AG09309 (cell line): Measurements from ENCODE around the gene CORIN.

Source experiments
- DNase-seq: peaks from one replicate; pipeline ENCODE4 v3.0.0-alpha.2; 2010; ENCODE audit warnings: low read depth
- H3K4me3 ChIP-seq: 2 replicates; pipeline ENCODE4 v1.5.1; 2011; ENCODE audit warnings: mild to moderate bottlenecking, low read depth, low read length, moderate library complexity; ENCODE audit not compliant: control insufficient read depth
- CTCF ChIP-seq: IDR thresholded peaks from 2 replicates; pipeline ENCODE4 v1.5.1; 2011; ENCODE audit warnings: mild to moderate bottlenecking, low read depth, low read length, inconsistent platforms; ENCODE audit not compliant: insufficient read depth, control insufficient read depth; ENCODE audit errors: missing control alignments

CORIN gene

DNA sequence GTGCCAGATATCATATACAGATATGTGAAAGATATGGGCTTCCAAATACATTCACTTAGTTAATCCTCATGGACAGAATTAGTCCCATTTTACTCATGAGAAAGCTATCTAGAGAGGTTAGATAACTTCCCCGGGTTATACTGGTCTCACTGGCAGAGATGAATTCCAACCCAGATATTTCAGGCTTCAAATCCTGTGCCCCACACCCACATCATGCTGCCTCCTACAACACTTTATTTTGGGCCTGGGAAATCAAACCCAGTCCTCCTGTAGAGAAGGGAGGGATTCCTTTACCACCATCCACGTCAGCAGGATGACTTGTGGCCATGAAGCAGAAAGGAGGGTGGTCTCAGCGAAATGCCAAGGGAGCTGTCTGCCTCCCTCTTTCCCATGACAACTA is 239.0 kb downstream of the CORIN start:
- no peak for DNase-seq
- H3K4me3 ChIP-seq, result no peak overlapping the region
- TF ChIP-seq CTCF, result no peak

GRCh38 chr4:47598320-47598719 is 239.5 kb downstream of the CORIN start:
- no peak for DNase-seq
- H3K4me3 ChIP-seq, result no peak overlapping the region
- no peak for TF ChIP-seq CTCF

- no peak for DNase-seq
- TF ChIP-seq CTCF, result no peak
- no peak overlapping the region for H3K4me3 ChIP-seq
Observed at GRCh38 chr4:47597696-47598095, 240.2 kb downstream of the CORIN start.

DNA sequence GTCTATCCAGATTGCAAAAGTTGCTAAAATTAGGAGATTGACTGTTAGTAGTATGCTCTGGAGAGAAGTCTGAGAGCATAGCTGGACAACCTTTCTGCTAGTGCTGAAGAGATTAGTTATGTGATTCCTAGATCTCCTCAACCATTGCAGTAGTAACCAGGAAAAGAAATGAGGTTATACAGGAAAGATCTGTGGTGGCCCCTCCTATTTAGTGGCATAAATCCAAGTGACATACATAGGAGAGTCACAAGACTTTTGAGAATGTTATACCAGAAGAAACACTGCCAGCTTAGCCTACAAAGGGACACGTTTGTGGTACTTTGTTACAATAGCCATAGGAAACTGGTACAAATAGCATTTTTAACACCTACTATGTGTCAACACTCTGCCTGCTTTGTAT is 247.5 kb downstream of the CORIN start:
- no peak overlapping the region for H3K4me3 ChIP-seq
- no peak for DNase-seq
- no peak for TF ChIP-seq CTCF

- H3K4me3 ChIP-seq, result no peak overlapping the region
- no peak for DNase-seq
- TF ChIP-seq CTCF, result no peak
Observed at GRCh38 chr4:47579235-47579634, 258.6 kb downstream of the CORIN start.

DNA sequence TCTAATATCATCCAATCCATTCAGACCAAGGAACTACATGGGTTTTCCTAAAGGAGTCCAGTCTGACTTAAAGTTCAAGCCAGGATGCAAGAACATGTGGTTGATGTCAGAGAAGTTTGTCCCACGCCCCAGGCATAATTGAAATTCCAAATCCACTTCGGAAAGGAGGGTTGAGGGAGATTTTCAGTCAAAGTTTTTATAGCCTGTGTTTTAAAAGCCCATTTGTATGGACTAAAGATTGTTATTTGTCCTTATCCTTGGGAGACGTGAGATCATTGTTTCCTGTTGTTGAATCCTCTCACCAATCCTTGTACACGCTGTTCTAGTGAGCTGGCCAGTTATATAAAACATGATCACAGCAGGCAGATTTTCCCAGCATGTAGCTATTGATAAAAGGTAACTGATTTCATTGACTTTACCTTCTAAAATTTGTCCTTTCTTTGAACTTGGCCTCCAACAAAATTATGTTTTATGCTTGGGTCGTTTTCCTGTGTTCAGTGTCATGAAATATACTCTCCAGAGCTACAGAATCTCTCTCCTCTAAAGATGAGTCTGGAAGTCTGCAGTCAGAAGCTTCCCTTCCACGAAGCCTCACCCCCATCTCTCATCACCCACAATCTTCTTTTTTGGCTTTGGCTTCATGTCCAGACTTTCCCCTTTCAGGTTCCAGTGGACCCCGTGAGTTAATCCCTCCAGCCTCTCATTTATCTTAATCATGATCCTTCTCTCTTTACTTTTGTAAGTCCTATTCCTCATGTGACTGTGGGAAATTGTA is 259.9 kb downstream of the CORIN start:
- no peak for DNase-seq
- no peak for TF ChIP-seq CTCF
- H3K4me3 ChIP-seq, result no peak overlapping the region
